ENCODE measurements around the gene C9orf153.
"Not testable (repeated sequence)": the region's sequence is repeated elsewhere in the genome, so short reads cannot be mapped to it uniquely, and the experiment has no call there.

C9orf153 gene

GRCh38 chr9:86259557-86259956 lies at the start of gene C9orf153:
Gene C9orf153 (minus strand): TSS chr9:86259657. CDS start chr9:86229603, 30,054 bp downstream.
- DNase-seq, result no peak

GRCh38 chr9:86308687-86309086 lies 49.2 kb upstream of the C9orf153 start:
- no peak for DNase-seq

GRCh38 chr9:86304236-86304730 lies 44.8 kb upstream of the C9orf153 start:
- DNase-seq, result no peak

- DNase-seq, result no peak
These were observed 44.0 kb upstream of the C9orf153 start for GRCh38 chr9:86303316-86303975.

GRCh38 chr9:86301686-86302085 lies 42.2 kb upstream of the C9orf153 start:
- DNase-seq, result no peak

GRCh38 chr9:86300701-86301100 lies 41.2 kb upstream of the C9orf153 start:
- no peak for DNase-seq

- DNase-seq, result no peak
These were observed 39.4 kb upstream of the C9orf153 start for GRCh38 chr9:86298873-86299272.

- not testable (repeated sequence) for DNase-seq
These were observed 30.9 kb upstream of the C9orf153 start for GRCh38 chr9:86290341-86290740.

GRCh38 chr9:86288499-86289198 lies 29.2 kb upstream of the C9orf153 start:
- no peak for DNase-seq

GRCh38 chr9:86287013-86287412 lies 27.6 kb upstream of the C9orf153 start:
- no peak for DNase-seq

- DNase-seq, result no peak
These were observed 26.8 kb upstream of the C9orf153 start for GRCh38 chr9:86286278-86286677.

- DNase-seq, result no peak
These were observed 25.8 kb upstream of the C9orf153 start for GRCh38 chr9:86285261-86285660.

GRCh38 chr9:86282979-86283535 lies 23.6 kb upstream of the C9orf153 start:
- no peak for DNase-seq

GRCh38 chr9:86282077-86282978 lies 22.9 kb upstream of the C9orf153 start, which contains the start of gene ISCA1:
Gene ISCA1 (minus strand): TSS chr9:86282538. CDS start chr9:86282458, 80 bp downstream.
- DNase-seq, result peak; percentile 95

GRCh38 chr9:86281593-86282076 lies 22.2 kb upstream of the C9orf153 start:
- no peak for DNase-seq

GRCh38 chr9:86280580-86280979 lies 21.1 kb upstream of the C9orf153 start:
- DNase-seq, result no peak

- DNase-seq, result no peak
These were observed 20.4 kb upstream of the C9orf153 start for GRCh38 chr9:86279839-86280238.

GRCh38 chr9:86277072-86277471 lies 17.6 kb upstream of the C9orf153 start:
- DNase-seq, result no peak

GRCh38 chr9:86275962-86276361 lies 16.5 kb upstream of the C9orf153 start:
- DNase-seq, result no peak

GRCh38 chr9:86274821-86275643 lies 15.6 kb upstream of the C9orf153 start:
- no peak for DNase-seq

- DNase-seq, result no peak
These were observed 12.8 kb upstream of the C9orf153 start for GRCh38 chr9:86272221-86272620.

GRCh38 chr9:86263876-86264275 lies 4.4 kb upstream of the C9orf153 start:
- DNase-seq, result no peak
